ENCODE data around the gene SH3PXD2A. TPM values are rescaled to one million over a fixed set of nuclear protein-coding genes. Genes with fewer than 3 reads are reported as not detected.

SH3PXD2A gene
- total RNA-seq, 1 experiment from 2014 or later: 4.5 TPM

- H4K8ac ChIP-seq (replicated peaks; ENCODE audit: insufficient read length, low read depth, low read length): no peak overlapping the region
- H2BK5ac ChIP-seq (ENCODE audit: insufficient read length, low read length): no peak overlapping the region
- DNase-seq: no peak
- no CpG with 5 or more reads among the region's 5 CpGs for WGBS (ENCODE audit: extremely low coverage, insufficient read length, low lambda C conversion rate)
- H3K4me1 ChIP-seq (ENCODE audit: insufficient read depth, low read length): no peaks in the 10 kb centered on the region
- H3K14ac ChIP-seq (ENCODE audit: insufficient read depth, low read length): no peak overlapping the region
- TF ChIP-seq CTCF (conservative IDR thresholded peaks at IDR 0.05): no peak
- H3K79me2 ChIP-seq (ENCODE audit: insufficient read depth, low read length): no peaks in the 10 kb centered on the region
- H2BK12ac ChIP-seq (ENCODE audit: insufficient read length, low read depth, low read length): no peak overlapping the region
- H3K36me3 Mint-ChIP-seq (ENCODE audit: insufficient read depth in 1 of 3, low read depth in 3 of 3): no peaks in the 10 kb centered on the region; a peak in 1 of 7 replicates
- no peak overlapping the region for H2BK15ac ChIP-seq (ENCODE audit: low read depth, low read length)
- H3K4me2 ChIP-seq (ENCODE audit: insufficient read depth, insufficient read length, low read length): no peak overlapping the region
- H4K20me1 ChIP-seq (ENCODE audit: control insufficient read depth, insufficient read depth, insufficient read length): no peaks in the 10 kb centered on the region
- no peak overlapping the region for H2AFZ ChIP-seq (ENCODE audit: low read length)
- peaks cover 10 to 23% of the 10 kb centered on the region in 2 experiments for H3K4me1 Mint-ChIP-seq
- no peaks in the 10 kb centered on the region for H3K79me1 ChIP-seq (ENCODE audit: insufficient read depth, low read depth, low read length, poor library complexity, severe bottlenecking)
- no peaks in the 10 kb centered on the region; the same call in 1 of the 2 replicates for H3K27me3 Mint-ChIP-seq (ENCODE audit: low read depth)
- no peak overlapping the region for H4K91ac ChIP-seq (ENCODE audit: insufficient read length, low read depth, low read length)
- no peaks in the 10 kb centered on the region for H3K9me3 ChIP-seq (ENCODE audit: control insufficient read depth, low read depth, low read length)
- no peak overlapping the region for H2AK5ac ChIP-seq (ENCODE audit: insufficient read length, low read length)
- H3K9me3 Mint-ChIP-seq: no peaks in the 10 kb centered on the region; a peak in 1 of 5 replicates
- H4K5ac ChIP-seq (ENCODE audit: insufficient read length, low read depth, low read length): no peak overlapping the region
- no peaks in the 10 kb centered on the region for H3K27me3 ChIP-seq (ENCODE audit: insufficient read depth, low read length)
- H2BK120ac ChIP-seq (ENCODE audit: low read depth, low read length, poor library complexity, severe bottlenecking): no peak overlapping the region
- H3K27ac Mint-ChIP-seq: no peak overlapping the region; a peak in 1 of 7 replicates
- H3K4ac ChIP-seq (ENCODE audit: low read depth, low read length): no peak overlapping the region
- no peak overlapping the region for H3K18ac ChIP-seq (ENCODE audit: insufficient read length, low read depth, low read length)
- no peak overlapping the region for H3K4me3 Mint-ChIP-seq
- H3K56ac ChIP-seq (ENCODE audit: insufficient read length, low read depth, low read length): no peak overlapping the region
- H3K23me2 ChIP-seq (ENCODE audit: insufficient read length, low read depth, low read length, poor library complexity, severe bottlenecking): no peaks in the 10 kb centered on the region
- no peak overlapping the region for H3K27ac ChIP-seq (ENCODE audit: insufficient read length, low read depth, low read length)
- no peak overlapping the region for H3T11ph ChIP-seq (ENCODE audit: low read length)
- H3K23ac ChIP-seq (ENCODE audit: insufficient read length, low read depth, low read length): no peak overlapping the region
- no peak overlapping the region for H3K9ac ChIP-seq (ENCODE audit: extremely low read depth, insufficient read length, low read length)
- no peak overlapping the region for H2BK20ac ChIP-seq (ENCODE audit: low read depth, low read length, poor library complexity, severe bottlenecking)
Measured at GRCh38 chr10:103719036-103719435, 136.3 kb downstream of the SH3PXD2A start.

Measured in H9 (cell line).